ENCODE data around the gene CXCR3.

CXCR3 gene

DNA sequence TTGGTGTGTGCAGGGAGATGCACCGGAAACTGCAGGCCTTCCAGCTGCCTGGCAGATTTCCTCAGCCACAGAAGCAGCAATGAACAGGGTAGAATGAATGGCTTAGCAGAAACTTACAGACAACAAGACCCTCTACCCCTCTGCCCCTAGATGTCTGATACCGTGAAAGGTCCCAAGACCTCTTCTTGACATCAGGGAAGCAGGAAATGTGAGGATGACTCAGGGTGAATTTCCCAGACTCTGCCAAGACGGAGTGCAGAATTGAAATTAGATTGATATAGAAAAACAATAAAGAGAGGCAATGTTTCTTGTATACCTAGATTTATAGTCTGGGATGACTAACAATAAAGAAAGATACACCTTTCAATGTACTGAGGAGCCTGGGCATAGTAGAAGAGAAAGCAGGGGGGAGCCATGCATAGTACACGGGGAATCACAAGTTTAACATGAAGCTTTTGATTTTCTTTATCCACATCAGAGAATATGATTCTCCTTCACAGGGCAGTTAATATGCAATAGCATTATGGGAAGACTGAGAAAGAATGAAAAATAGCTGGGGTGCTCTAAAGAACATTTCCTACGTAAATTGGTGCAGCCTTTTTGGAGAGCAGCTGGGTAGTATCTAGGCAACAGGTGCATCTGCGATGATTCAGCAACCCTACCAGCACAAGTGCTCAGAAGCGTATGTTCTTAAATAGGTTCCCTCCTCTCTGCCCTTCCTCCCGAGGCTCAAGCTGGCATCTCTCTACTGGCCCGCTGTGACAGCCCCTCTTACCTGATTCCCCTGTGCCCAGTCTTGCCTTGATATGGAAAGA, 18.3 kb upstream of the CXCR3 start:
- DNase-seq: no peak

- no peak for DNase-seq
Measured at GRCh38 chrX:71634366-71634765, 16.1 kb upstream of the CXCR3 start.

DNA sequence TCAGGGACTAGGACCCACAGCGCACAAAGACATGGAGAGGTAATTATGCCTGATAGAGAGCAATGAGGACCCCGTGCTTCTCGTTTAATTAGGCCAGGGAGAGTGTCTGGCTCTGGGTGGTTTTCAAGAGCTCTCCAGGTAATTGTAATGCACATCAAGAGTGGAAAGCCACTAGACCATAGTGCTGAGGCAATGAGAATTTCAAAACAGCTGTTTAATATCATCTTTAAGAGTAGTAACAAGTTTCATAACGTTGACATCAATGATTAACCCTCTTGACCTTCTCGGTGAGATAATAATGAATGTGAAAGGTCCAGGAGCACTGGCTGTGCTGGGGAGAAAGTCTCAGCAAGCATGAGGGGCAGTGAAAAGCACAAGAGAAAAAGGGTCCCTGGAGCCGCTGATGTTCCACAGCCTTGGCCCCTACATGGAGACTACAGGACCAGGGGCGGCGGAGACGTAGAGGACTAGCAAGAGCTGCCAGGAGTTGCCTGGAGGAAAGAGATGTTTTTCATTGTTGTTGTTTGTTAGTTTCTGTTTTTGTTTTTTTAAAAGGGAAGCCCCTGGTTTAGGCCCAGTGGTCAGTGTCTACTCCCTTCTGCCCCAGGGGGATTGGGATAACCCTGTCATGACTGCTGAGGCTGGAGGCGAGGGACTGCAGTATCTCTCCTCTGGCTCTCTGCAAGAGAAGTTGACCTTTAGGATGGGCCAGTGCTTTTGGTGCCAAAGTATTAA, 14.8 kb upstream of the CXCR3 start:
- no peak for DNase-seq

DNA sequence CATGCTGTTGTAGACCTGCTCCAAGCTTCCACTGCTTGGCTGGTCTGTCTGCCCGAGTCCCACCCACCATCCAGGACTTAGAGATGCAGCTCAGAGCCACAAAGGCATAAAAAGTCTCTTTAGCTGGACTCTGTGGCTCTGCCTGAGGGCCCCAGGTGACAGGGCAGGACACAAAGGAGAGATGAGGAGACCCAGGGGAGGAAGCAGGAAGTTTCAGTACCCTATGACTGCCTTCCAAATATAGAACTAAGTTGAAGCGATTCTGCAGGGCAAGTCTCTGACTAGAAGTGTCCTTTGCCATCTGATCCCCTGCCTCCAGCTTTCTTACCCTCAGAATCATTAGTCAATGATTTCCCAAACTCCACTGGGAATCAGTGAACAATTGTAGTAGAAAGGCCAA, 11.2 kb upstream of the CXCR3 start:
- DNase-seq: no peak

DNA sequence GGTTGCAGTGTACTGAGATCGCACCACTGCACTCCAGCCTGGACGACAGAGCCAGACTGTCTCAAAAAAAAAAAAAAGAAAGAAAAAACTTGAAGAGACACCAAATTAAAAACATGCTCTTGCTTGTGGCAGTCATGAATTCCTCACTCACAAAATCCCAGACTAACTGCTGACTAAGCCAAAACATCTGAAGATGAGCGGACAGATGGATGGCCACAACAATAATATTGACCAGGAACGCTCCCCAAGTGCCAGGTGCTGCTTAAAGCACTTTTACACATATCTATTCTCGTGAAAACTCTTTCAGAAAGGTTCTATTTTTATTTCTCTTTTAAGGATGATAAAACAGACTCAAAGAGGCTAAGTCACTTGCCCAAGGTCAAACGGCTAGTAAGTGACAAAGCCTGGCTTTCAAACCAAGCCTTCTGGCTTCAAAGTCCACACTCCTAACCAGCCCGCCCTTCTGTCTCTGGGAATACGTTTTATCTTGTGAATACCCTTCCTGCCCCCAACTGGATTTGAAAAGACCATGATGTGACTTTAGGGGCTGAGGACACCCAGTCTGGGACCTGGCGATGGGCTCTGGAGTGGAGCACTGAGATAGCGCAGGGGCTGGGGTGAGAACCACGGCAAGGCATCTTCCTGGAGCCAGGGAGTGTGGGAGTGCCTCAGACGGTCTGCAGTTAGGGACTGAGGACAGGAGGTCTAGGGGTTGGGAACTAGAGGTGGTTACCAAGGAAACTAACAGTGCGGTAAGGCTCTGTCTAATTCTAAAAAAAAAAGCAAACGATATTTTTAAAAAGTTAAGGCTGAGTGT, 9.5 kb upstream of the CXCR3 start:
- DNase-seq: no peak

DNA sequence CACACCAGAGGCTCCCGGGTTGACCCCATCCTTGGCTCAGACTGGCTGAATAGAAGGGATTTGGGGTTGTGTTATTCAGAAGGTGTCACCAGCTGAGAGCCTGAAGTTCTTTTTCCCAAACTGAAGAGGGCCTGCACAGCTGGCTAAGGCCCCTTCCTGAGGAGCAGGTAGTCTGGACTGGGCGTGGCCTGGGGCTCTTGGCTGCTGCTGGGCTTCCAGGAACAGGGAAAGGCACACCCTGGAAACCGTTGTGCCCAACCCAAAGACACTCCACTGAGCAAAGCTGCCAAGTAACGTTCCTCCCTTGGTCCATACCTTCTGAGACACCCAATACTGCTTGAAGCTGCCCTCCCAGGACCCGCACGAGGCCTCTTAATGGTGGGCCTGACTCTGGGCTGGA, 8.3 kb upstream of the CXCR3 start:
- peak; percentile 59 for DNase-seq

- DNase-seq: no peak
Measured at GRCh38 chrX:71625471-71625870, 7.2 kb upstream of the CXCR3 start.

- peak; percentile 90 for DNase-seq
Measured at GRCh38 chrX:71623714-71624113, 5.4 kb upstream of the CXCR3 start.

DNA sequence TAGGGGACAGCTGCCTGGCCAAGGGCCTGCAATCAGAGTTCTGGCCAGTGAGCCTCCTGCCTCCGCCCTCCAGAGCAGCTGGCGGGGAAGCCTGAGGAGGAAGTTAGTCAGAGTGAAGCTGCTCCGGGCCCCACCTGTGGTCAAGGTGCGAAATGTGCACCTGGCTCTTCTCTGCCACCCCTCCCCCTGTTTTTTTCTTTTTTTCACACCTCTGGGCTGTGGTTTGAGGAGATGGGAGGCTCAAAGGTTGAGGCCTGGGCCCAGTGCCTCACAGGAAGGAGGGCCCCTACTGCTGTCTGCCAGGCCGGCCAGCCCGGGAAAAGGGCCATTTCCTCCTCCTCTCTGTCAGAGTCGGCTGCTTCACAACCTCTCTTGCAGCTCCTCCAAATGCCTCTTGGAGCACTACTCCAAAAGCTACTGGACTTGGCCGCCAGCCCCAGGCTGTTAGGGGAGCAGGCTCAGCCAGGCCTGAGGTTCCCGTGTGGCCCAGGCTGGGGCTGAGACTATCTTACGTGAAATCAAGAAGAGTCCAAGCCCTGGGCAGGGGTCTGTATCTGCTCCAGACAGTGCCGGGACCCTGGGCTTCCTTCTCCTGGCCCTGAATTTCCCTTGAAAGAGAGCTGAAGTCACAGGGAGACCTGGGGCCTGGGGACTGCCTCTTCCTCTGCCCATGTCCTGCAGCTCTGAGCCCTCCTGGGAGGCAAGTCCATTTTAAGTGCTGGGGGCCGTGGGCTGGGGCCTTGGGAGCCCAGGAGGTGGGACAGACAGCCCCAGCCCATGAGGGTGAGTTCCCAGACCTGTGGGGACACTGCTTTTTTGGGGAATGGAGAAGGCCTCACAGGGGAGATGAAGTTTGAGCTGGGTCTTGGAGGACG, 4.5 kb upstream of the CXCR3 start:
- DNase-seq: peak; percentile 71

DNA sequence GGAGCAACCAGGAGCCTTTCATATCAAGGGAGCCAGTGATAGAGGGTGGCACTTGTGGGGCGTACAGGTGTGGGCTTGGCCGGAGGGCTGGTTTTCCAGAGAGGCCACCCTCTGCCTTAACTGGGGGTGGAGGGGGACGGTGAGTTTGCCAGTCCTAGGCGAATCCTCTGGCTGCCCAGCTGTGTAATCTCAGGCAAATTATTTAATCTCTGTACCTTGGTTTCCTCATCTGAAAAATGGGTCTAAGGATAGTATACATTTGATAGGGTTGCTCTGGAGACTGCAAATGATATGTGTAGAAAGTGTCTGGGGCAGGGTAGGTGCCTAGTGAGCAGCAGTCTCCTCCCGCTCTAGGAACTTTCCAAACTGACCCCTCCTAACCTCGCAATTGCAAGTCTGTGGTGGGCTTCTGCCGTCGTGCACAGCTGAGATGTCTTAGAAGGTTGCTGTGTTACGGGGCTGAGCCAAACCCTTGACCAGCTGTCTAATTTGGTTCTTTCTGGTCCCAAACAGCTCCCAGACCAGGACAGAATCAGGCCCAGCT, 3.8 kb upstream of the CXCR3 start:
- no peak for DNase-seq

GRCh38 chrX:71621603-71622002, 3.3 kb upstream of the CXCR3 start:
- DNase-seq: no peak

- DNase-seq: no peak
Measured at GRCh38 chrX:71619986-71620385, 1.7 kb upstream of the CXCR3 start.

DNA sequence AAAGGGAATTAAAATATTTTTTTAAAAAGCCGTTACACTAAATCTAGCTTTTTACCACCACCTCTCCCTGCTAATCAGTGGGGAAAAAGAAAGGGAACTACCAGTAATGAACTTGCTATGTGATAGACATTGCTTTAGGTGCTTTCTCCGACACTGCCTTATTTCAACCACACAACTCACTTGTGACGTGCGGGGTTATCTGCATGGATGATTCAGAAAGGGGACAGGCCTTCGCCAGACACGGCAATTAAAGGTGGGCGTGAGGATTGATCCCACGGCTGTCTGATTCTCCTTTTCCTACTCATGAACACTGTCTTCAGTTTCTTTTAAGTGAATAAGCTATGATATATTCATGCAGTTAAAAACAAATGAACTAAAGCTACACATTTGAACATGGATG, 882 bp upstream of the CXCR3 start:
- no peak for DNase-seq

DNA sequence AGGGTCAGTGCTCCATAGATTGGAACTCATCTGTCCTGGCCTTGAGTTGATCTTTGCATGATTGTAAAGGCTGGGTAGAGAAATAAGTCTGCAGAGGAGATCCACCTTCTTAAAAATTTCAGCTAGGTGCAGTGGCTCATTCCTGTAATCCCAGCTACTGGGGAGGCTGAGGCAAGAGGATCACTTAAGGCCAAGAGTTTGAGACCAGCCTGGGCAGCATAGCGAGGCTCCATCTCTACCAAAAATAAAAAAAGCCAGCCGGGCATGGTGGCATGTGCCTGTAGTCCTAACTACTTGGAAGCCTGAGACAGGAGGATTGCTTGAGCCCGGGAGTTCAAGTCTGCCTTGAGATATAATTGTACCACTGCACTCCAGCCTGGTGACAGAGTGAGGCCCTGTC, 476 bp upstream of the CXCR3 start:
- no peak for DNase-seq

DNA sequence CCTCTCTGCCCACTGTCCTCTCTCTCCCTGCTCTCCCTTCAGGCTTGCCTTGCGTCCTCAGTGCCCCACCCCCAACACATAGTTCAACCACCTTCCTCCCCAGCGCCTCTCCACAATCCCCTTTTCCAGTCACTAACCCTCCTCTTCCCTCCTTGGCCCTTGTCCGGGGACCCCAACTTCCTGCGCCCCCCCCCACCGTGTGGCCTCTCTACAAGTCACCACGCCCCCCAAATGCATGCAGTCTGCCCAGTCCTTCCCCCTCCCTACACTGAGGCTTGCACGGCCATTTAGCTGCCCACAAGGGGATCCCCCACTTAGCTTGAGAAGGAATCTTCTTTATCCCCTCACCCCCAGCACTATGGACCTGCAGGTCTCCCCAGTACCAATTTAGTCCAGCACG, 569 bp downstream of the CXCR3 start:
- no peak for DNase-seq

- no peak for DNase-seq
Measured at GRCh38 chrX:71616672-71617529, 1.4 kb downstream of the CXCR3 start.

DNA sequence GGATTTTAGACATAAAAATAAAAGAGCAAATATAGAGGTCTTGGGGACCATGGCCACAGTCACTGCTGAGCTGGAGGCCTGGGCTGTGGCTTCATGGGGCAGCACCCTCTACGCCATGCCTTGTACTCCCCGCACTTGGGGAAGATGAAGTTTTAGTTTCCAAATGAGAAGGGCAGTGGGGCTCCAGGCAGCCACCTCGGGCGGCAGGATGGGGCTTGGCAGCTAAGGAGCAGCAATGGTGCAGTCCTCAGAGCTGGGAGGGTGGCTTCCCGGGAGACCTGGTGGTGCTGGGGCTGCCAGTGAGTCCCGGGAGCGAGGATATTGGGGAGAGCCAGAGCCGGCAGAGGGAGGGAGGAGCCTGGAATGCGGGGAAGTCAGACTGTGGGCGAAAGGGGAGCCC, 2.4 kb downstream of the CXCR3 start:
- DNase-seq: no peak

DNA sequence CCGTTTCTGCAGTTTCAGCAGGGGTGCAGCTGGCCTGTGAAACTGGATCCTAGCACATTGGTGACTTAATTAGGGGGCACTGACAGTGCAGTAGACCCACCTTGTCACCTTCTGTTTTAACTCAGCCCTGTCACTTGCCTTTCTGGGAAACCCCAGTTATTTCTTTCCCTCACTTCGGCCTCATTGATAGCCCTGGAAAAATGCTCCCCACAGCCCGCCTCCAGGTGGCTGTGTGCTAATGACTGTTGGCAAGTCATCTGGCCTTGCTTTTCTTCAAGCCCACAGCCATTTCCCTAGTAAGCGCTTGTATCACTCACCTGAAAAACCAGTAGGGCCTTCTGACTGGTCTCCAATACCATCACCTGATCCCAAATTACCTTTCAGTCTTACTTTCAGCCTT, 3.3 kb downstream of the CXCR3 start:
- DNase-seq: no peak

GRCh38 chrX:71612256-71612655, 6.1 kb downstream of the CXCR3 start:
- DNase-seq: no peak

DNA sequence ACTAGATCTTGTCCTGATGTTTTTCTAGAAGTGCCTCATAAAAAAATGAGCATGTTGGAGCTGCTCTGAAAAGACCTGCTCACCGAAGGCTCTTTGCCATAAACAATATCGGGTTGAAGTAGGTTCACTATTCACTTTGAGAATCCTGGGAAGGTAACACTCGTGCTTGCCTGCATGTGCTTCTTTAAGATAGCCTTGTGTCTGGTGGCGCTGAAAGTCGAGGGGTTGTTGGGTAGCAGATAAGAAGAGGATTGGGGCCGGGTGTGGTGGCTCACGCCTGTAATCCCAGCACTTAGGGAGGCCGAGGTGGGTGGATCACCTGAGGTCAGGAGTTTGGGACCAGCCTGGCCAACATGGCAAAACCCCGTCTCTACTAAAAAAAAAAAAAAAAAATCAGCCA, 6.6 kb downstream of the CXCR3 start:
- DNase-seq: peak; percentile 60

DNA sequence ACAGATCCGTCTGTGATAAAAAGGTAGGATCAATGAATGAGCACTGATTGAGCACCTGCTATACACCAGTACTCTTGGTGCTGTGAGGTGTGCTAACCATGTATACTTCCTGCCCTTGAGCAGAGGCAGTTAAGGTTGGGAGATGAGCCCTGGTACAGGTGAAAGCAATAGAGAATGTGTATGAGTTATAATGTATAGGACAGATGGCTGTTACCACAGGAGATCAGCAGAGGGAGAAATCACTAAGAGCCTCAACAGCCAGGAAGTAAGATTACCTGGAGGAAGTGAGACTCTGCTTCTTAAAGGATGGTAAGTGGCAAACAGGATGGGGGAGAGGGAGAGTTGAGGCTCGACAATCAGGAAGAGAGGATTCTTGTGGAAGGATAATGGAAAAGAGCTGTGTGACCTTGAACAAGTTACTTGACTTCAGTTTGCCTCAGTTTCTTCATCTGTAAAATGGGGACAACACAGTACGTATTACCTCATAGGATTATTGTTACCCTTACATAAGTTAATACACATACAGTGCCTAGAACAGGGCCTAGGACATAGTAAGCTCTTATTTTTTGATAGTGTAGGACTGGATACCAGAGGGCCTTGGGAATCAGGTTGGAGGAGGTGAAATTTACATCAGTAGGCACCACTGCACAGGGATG, 9.1 kb downstream of the CXCR3 start:
- no peak for DNase-seq

Measured in hematopoietic multipotent progenitor cell treated with erythropoietin and hydrocortisone succinate and interleukin-3 and kit ligand, for 8 days (in vitro differentiated cells).